ENCODE measurements around the gene TFB2M.
A peak's percentile ranks its signal among the peaks of the same experiment; 100 is the strongest.
"Not testable (repeated sequence)": the region's sequence is repeated elsewhere in the genome, so short reads cannot be mapped to it uniquely, and the experiment has no call there.

TFB2M gene, protein sequence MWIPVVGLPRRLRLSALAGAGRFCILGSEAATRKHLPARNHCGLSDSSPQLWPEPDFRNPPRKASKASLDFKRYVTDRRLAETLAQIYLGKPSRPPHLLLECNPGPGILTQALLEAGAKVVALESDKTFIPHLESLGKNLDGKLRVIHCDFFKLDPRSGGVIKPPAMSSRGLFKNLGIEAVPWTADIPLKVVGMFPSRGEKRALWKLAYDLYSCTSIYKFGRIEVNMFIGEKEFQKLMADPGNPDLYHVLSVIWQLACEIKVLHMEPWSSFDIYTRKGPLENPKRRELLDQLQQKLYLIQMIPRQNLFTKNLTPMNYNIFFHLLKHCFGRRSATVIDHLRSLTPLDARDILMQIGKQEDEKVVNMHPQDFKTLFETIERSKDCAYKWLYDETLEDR

DNA sequence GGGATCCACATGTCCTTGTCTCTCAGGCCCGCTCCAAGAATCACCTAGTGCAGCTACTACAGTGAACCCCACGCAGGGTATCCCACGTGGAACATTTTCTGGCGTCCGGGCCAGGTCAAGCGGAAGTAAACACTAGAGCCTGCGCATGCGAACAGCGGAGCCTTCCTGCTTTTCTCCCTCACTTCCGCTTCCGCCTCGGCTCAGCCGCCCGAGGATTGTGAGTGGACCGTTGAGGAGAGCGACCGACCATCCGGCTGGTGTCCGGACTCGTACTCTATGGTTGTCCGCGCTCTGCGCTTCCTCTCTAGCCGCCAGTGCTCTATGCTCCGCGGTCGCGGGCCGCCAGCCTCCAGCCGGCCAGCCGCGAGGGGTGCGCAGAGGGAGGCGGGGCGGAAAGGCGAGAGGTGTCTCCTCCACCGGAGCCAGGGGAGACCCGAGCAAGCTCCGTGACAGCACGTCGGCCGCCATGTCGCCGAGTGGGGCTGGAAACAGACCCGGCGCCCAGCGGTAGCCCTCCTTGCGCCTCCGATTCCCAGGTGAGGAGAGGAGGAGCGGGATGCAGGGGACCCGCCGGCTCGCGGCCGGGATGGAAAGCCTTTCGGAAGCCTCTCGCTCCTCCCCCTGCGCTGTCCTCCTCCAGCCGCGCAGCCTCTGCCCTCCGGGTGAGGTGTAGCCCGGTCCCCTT is at the start of gene TFB2M, which contains the start of gene CNST:
Gene TFB2M, minus strand, starts transcription at position 134 of the 685 bp plus-strand sequence. Its CDS starts 123 bp downstream, at position 11.
Gene CNST, plus strand, starts transcription at position 329 of the 685 bp plus-strand sequence. CDS start 25,107 bp downstream, outside the sequence.
- DNase-seq: peak; percentile 100

- DNase-seq: no peak
These were observed 47.2 kb upstream of the TFB2M start for GRCh38 chr1:246613096-246613758.

DNA sequence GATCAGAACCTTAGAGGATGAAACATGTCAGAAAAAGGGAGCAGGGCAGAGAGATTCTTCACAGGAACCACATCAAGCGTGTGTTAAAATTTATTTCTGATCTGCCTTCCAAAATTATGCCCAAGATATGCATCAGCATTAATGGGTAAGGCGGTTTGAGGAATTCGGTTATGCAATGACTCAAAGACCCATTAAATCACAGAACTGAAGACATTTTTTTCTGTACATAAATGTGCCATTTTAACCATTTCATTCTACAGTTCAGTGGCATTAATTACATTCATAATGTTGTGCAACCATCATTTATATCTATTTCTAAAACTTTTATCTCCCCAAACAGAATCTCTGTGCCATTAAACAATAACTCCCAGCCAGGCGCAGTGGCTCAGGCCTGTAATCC is 43.6 kb upstream of the TFB2M start:
- no peak for DNase-seq

DNA sequence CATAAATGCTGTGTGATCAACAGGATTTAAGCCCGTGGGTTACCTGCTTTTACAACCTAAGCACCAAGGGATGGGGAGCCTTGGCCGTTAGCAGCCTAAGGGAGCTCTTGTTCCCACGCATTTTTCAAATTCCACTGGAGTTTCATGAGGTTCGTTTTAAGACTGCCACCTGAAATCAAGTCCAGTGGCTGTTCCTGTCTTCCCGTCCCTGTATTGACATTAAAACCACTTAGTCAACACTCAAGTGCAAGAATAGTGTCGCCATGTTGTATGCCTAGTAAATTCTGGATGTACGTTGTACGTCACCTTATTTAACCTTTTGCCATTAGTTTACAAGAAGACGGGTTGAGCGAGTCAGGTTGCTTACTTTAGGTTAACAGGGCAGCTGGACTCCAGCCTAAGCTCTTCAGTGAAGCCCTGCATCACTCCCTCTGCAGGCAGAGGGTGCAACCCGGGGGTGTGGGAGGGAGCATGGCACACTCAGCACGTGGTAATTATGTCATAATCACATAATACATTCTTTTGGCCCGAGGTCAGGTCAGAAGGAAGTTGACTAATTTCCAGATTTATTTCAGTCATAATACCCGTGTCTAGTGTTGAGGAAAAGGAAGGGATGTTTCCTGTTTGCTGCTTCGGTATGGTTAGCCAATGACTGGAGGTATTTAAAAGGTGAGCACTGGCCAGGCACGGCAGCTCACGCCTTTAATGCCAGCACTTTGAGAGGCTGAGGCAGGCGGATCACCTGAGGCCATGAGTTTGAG is 42.7 kb upstream of the TFB2M start:
- no peak for DNase-seq

DNA sequence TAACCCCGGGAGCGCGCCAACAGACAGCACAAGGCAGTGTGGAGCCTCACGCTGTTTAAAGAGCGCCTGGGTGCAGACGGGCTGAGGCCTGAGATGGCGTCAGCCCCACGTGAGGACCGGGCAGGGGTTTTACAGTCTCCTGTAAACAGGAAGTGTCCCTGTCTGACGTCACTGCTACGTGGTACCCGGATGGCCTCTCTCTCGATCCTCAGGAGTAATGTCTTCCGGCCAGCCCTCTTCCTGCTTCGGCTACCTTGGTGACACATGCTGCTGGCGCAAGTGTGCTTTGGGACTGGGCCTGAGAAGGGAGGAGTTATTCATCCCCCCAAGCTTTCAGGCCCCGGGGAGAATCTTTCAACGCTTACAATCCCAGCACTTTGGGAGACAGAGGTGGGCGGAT is 41.4 kb upstream of the TFB2M start:
- no peak for DNase-seq

- DNase-seq: not testable (repeated sequence)
These were observed 39.2 kb upstream of the TFB2M start for GRCh38 chr1:246605231-246605630.

- DNase-seq: no peak
These were observed 36.1 kb upstream of the TFB2M start for GRCh38 chr1:246602194-246602593.

- DNase-seq: no peak
These were observed 34.5 kb upstream of the TFB2M start for GRCh38 chr1:246600579-246600978.

GRCh38 chr1:246599315-246599714 is 33.3 kb upstream of the TFB2M start:
- DNase-seq: no peak

- DNase-seq: no peak
These were observed 31.9 kb upstream of the TFB2M start for GRCh38 chr1:246597971-246598370.

- no peak for DNase-seq
These were observed 31.3 kb upstream of the TFB2M start for GRCh38 chr1:246597340-246597739.

GRCh38 chr1:246595146-246595545 is 29.1 kb upstream of the TFB2M start:
- DNase-seq: no peak

- DNase-seq: no peak
These were observed 26.6 kb upstream of the TFB2M start for GRCh38 chr1:246592695-246593094.

- DNase-seq: no peak
These were observed 25.9 kb upstream of the TFB2M start for GRCh38 chr1:246591958-246592357.

DNA sequence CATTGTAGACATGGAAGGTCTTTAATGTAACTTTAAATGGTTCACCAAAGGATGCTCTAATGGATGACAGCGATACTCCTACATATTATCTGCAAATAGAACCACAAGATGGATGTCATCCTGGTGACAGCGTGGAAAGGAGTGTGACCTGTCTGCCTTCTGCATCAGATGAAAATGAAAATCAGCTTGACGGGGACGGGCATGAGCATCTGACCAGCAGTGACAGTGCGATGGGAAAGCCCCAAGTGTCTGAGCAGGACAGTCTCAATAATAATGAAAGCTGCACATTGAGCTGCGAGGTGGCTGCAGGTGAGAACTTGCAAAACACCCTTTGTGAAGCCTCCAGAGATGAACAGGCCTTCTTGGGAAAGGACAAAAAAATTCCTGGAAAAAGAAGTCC is 25.4 kb upstream of the TFB2M start:
- no peak for DNase-seq

GRCh38 chr1:246591047-246591446 is 25.0 kb upstream of the TFB2M start:
- DNase-seq: no peak

DNA sequence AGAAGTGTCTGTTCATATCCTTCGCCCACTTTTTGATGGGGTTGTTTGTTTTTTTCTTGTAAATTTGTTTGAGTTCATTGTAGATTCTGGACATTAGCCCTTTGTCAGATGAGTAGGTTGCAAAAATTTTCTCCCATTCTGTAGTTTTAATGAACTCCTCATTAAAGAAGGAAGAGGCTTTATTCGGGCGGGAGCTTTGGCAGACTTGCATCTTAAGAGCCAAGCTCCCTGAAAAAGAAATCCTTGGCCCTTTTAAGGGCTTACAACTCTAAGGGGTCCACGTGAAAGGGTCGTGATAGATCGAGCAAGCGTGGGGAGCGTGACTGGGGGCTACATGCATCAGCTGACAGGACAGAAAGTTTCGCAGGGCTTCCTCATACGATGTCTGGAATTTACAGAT is 23.9 kb upstream of the TFB2M start:
- DNase-seq: not testable (repeated sequence)

- DNase-seq: no peak
These were observed 22.2 kb upstream of the TFB2M start for GRCh38 chr1:246588159-246588721.

DNA sequence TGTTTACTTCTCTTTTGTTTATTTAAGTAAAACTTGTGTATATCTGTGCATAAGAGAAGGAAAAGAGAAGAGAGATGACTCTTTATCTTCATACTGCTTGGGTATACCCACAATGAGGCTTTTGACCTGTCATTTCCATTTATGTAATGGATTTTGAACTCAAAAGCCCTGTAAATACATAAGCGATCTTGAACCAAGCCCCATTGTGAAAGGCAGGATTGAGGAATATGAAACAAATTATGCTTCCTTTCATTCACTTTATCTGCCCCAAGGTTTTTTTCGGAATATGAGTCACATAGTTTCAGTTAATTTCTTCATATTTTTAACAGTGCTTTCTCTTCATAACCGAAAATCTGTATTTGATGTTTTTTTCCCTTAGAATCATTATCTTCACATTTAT is 21.5 kb upstream of the TFB2M start:
- DNase-seq: no peak

DNA sequence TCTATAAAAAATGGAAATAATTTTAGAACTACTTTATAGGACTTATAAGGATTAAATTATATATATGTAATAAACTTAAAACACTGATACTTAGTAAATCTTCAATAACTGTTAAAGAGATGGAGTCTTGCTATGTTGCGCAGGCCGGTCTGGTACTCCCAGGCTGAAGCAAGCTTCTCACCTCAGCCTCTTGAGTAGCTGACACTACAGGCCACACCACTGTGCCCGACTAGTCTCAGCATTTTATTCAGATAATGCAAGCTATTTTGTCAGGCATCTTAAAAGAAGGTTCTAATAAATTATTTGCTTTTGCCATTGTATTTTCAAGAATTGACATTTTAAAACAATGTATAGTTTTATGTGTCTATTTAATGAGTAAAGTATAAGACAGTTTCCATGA is 21.0 kb upstream of the TFB2M start:
- no peak for DNase-seq

DNA sequence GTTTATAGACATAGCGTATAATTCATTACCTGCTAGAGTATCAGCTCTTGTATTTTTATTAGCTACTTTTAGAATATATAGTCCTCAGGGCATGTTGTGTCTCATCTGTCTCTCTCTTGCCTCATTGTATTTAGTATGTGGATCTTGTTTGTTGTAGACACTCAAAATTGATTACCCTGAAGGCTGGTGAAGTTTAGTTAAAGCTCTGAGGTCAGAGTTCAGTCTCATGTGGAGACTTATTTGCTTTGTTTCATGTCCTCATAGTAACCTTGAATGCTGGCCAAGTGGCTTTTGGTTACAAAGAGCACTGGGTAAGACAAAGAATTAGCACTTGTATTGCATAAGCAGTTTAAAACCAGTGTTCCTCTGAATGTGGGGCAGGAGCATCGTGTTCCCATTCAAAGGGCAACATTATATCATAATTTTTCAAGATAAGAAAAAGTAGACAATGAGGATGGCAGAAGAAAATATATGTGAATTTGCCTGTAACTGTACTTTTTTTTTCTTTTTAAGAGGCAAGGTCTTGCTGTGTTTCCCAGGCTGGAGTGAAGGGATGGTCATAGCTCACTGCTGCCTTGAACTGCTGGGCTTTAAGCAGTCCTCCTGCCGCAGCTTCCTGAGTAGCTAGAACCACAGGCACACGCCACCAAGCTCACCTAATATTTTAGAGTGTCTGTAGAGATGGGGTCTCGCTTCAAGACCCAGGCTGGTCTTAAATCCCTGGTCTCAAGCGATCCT is 17.6 kb upstream of the TFB2M start:
- DNase-seq: no peak

- DNase-seq: no peak
These were observed 17.0 kb upstream of the TFB2M start for GRCh38 chr1:246583056-246583440.
